Stimulated activated CD4-positive, alpha-beta T cell treated with anti-CD3 and anti-CD28 coated beads, Interleukin-1b, Interleukin-23, amount 100 ng/mL, for 1 hour (primary cell): ENCODE results near the gene ERFE.

Experiments used
- DNase-seq, 2 donors: peaks; one replicate each; pipeline ENCODE4 v3.0.0-alpha.2; 2020; ENCODE audit warnings: low read depth in 2 of 2

The ERFE gene

DNA sequence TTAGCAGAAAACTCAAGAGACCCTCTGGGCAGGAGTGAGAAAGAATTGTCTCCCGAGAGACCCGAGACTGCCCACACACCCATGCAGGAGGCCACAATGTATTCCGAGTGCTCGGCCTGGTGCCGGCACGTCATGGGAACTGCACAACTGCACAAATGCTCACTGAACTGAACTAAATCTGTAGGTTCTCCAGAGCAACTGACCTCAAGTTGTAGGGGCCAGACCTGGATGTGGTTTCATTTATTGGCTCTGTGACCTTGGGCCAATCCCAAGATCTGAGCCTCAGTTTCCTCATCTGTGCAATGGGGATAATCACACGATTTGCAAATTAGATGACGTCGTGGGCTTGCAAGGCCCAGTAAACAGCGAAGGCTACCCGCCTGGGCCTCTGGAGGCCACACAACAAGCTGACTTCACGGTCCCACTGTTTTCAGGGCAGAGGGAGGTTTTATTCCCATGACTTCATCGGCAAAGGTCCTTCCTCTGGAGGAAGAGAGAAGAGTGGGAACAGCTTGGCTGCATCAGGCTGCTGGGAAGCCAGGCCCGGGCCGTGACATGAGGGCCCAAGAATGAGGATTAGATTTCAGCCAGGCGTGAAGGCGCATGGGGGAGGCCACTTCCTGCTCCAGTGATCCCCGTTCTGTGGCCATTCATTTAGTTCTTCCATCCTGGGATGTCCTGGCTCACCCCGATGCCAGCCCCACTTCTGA lies 3.6 kb upstream of the ERFE start:
- DNase-seq: no peak

DNA sequence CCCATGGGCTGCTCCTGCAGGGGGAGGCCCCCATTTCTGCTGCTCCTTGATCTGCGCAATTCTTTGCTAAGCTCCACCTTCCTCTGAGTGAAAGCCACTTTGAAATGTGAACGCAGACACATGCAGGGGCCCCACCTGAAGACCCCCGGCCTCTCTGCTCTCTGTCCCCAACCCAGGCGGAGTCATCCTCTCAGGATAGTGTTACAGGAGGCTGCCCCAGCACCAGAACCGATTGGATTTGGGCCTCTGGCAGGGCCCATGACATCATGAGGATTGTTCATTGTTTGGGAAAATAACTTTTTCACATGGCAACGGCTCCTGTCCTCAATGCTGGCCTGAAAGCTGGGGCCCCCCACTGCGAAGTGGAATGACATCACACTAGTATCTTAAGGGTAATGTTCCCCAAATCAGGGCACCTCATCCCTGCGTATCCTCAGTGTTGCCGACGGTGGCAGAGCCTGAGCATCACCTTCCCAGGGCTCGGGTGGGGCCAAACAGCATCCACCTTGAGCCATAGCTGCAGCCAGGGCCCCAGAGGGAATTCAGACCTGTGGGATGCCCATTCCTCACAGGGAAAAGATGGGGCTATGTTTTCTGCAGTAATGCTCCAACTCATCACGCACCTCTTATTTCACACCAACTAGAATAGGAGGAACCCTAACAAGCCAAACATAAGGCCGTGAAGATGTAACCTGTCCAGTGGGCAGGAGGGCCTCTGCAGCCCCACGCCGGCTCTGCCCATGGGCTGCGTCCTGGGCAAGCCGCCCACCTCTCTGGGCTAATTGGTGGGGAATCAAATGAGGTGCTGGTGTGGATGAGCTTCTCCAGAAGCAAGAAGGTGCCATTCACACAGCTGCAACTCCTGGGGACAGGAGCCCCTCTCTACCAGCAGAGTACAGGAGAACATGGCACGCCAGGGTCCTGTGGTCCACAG lies 2.7 kb upstream of the ERFE start:
- no peak for DNase-seq

DNA sequence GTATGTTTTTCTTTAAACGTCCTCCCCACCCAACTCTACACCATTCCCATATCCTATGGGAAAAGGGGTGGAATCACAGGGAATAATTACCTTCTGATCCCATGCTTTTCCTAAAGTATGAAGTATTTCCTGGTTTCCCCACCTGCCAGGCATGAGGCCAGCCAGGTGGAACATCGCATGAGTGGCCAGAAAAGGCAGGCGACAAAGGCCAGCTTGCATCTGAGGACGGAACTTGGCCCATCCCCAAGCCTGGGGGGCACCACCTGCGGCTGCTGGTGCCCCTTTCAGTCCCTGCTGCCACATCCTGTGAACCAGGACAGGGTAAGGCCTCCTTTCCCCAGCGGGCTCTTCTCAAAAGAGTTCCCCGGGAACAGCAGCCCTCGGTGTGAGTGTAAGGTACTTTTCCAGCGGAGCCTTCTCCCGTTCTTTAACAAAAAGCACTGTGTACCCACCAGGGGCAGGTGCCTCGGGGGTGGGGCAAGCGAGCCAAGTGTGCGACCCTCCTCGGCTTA lies 1.2 kb upstream of the ERFE start:
- DNase-seq: no peak

DNA sequence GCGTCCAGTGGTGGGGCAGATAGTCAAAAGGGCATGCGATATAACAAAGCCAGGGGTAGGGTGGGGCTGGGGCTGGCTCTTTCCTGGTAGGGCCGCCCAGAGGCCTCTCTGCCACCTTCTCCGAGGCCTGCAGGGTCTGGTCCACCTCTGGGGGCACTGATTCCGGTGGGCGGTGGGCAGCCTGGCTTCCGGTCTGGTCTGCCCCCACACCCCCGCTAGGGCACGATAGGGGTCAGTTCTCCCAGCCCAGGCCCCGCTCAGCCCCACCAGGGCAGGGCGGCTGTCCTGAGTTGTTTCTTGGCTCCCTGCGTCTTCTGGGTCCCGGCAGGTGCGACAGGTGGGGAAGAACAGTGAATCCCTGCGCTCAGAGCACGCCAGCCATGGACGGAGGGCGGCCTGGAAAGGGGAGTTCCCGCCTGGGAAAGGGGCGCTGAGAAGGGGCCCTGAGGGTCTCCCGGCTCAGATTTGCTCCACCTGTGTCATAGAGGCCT lies 707 bp upstream of the ERFE start:
- no peak for DNase-seq

DNA sequence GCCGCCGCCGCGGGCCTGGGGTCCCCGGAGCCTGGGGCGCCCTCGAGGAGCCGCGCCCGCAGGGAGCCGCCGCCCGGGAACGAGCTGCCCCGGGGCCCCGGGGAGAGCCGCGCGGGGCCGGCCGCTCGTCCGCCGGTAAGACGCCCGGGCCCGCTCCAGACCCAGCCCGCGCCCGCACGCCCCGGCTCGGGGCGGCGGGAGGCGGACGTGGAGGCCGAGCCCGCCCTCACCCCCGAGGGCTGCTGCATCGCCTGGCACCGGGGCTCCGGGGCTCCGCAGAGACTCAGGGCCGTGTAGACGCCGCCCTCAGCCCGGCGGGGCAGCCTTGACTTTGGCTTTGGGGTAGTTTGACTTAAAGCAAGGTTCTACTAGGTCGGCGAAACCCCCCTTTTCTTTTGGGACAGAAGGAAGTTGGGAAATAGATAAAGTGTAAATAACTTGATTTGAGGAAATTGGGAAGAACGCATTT lies 335 bp downstream of the ERFE start:
- no peak for DNase-seq

DNA sequence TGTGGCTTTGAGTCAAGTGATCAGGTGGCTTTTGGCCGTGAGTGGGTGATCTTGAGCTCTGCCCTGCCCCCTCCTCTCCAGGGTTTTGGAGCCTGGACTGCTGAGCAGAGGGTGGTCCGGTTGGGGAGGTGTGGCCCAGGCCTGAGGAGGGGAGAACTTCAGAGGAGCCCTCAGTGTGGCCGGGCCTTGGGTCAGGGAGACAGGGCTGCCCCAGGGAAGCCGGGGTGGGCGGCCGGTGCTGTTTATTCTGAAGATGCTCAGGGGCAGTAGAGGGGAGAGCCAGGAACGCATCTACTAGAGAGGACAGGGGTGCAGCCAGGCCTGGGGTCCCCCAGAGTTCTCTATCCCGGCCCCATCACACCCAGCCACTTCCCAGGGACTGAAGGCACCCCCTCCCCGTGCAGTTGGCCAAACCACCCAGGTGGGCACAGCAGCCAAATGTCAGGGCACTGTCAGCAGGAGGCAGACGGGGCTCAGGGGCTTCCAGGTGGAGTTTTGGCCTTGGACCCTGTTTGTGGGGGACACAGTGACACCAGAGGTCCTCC lies 963 bp downstream of the ERFE start:
- no peak for DNase-seq

DNA sequence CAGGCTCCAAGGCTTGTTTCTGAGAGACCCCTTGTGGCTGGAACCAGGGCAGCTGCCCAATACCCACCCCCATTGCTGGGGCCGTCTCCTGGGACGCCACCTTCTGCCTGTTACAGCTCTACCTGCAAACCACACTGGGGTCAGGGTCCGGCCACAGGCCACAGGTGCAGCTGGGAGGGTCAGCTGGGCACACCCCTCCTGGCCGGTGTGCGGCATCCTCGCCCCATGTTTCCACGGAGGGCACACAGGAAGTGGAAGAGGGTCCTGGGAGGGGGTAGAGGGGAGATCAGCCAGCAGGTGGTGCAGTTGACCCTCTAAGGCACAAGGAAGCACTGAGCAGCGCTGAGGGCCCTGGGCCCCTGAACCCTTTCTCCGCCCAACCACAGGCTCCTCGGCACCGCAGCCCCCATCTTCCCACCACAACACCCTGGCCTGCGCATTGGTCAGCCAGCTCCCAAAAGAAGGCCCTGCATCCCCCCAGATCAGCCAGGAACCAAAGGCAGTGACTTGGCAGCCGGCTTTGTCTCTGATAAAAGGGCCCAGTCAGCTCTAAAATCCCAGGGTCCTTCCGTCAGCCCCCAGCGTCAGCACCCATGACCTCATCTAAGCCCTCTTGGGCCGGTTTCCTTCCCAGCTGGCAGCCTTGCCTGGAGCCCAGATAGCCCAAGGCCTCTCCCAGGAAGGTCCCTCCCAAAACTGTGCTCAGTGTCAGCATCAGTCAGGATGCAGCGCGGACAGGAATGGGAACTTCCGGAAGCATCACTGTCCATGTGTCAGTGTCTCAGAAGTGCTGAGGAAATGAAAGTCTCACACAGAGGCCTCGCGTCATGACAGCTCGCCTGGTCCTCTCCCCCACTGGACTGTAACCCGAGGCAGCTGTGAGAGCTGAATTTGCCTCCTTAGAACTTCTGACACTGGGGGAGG lies 1.7 kb downstream of the ERFE start:
- no peak for DNase-seq

DNA sequence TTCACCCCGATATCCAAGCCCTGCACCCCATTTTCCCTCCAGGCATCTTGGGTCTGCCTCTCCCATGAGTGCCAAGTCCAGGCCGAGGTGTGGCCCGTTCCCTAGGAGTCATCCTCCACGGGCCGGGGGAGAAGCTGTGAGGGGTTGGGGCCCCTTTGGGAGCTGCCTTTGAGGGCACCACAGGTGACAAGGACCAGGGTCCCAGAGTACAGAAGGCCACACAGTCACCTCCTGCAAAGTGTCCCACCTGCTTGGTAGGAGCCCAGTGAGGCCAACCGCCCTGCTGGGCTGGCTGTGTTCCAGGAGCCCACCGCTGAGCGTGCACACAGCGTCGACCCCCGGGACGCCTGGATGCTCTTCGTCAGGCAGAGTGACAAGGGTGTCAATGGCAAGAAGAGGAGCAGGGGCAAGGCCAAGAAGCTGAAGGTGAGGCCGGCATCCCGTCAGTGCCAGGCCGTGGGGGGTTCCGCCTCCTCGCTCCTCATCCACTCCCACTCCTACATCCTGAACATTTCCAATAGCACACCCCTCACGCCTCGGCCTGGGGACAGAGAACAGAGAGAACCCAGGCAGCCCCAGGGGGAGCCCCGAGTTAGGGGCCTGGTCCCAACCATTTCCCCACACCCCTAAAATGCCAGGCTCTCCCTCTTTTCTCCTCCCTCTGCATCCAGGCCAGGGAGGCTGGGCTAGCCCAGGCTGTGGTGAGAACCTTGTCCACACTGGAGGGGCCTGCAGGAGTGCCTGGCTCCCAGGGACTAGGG lies 2.7 kb downstream of the ERFE start:
- DNase-seq: no peak

DNA sequence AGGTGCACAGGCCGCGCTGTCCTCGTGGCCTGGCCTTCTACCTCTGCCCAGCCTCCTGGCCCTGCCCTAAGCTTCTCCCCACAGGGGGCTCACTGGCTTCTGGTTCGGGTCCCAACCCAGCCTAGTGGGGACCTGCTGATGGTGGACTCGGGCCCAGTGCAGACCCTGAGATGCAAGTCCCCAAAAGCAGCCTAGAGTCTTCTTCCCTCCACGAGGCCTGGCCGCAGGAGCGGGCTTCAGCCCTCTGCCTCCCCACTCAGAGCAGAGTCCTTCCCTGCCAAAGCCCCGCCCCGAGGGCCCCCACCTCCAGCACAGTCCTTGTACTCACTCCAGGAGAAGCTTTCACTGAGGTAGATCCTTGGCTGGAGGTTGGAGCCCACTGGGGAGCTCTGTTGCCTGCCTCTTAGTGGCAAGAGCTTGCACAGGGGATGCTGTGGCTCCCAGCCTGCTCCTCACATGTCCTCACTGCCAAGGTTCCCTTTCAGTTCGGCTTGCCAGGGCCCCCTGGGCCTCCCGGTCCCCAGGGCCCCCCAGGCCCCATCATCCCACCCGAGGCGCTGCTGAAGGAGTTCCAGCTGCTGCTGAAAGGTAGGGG lies 3.6 kb downstream of the ERFE start:
- no peak for DNase-seq

DNA sequence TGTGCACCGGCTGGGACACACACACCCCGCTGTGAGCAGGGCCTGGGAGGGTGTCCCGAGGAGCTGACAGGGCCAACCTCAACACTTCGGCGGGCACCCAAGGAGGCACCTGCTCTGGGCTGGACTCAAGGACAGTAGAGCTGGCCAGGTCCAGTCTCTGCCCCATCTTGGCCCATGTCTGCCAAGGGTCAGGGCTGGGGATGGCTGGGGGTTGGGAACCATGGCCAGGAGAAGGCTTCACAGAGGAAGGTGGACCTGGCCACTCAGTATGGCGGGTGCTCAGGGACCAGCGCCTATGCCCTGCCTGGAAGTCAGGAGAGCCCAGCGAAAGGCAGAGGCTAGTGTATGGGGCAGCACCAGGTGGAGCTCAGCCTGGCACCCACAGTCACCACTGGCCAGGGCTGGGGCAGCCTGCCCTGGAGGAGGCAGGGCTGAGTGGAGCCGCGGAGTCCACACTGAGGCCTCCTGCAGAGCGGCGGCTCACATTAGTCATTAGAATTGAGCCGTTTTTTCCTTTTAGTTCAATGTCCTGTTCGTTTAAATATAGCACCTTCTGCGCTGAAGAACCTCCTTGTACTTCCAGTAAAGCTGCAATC lies 4.2 kb downstream of the ERFE start:
- DNase-seq: no peak

DNA sequence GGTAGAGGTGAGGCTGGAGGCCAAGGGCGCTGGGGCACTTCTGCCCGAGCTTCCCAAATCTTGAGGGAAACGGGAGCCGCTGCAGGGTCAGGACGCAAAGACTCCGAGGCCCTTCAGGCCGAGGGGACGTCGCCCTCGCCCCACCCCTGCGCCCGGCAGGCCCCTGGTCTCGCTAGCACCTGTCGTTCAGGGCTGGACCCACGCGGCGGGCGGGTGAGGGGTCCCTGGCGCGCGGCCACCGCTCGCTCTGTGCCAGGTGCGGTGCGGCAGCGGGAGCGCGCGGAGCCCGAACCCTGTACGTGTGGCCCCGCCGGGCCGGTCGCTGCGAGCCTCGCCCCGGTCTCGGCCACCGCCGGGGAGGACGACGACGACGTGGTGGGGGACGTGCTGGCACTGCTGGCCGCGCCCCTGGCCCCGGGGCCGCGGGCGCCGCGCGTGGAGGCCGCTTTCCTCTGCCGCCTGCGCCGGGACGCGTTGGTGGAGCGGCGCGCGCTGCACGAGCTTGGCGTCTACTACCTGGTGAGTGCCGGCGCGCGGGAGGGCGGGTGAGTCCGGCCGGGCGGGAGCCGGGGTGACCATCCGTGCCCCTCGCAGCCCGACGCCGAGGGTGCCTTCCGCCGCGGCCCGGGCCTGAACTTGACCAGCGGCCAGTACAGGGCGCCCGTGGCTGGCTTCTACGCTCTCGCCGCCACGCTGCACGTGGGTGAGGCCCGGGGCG lies 4.9 kb downstream of the ERFE start:
- no peak for DNase-seq

DNA sequence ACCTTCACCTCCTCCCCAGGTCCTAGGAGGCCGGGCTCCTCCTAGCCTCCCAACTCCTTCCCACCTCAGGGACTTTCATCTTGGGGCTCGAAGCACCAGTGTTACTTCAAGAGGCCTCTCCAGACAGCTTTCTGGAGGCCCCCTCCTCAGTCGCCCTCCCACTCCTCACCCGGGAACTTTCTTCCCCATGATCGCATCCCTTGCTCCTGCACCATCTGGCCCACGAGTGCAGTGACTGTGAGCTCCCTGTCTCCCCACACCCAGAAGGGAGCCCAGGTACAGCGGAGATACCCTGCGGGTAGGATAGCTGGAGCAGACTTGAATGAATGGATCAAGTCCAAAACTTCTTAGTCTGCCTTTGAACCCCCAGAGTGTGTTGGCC lies 6.1 kb downstream of the ERFE start:
- DNase-seq: no peak

DNA sequence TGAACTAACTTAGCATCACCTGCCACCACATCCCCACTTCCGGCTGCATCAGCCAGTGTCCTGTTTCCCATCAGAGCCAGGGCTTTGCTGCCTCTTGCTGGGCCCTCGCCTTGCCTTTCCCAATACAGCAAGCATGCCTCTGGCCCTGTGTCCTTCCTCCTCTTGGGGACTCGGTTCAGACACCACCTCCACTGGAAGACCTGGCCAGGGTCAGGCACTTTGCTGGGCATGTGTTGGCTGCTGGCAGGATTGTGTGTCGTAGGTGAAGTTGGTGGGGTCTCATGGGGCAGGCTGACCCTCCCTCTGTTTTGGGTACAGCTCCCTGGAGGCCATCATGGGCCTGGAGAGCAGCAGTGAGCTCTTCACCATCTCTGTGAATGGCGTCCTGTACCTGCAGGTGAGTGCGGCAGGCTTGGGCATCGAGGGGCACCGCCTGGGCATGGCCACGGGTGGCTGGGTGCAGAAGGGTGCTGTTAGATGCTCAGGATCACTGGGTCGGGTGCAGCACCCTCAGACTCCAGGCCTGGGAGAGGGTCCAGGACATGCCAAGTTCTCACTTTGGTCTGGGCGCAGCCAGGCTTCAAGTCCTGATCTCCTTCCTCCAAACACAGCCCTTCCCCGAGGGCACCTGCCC lies 6.6 kb downstream of the ERFE start:
- DNase-seq: no peak

DNA sequence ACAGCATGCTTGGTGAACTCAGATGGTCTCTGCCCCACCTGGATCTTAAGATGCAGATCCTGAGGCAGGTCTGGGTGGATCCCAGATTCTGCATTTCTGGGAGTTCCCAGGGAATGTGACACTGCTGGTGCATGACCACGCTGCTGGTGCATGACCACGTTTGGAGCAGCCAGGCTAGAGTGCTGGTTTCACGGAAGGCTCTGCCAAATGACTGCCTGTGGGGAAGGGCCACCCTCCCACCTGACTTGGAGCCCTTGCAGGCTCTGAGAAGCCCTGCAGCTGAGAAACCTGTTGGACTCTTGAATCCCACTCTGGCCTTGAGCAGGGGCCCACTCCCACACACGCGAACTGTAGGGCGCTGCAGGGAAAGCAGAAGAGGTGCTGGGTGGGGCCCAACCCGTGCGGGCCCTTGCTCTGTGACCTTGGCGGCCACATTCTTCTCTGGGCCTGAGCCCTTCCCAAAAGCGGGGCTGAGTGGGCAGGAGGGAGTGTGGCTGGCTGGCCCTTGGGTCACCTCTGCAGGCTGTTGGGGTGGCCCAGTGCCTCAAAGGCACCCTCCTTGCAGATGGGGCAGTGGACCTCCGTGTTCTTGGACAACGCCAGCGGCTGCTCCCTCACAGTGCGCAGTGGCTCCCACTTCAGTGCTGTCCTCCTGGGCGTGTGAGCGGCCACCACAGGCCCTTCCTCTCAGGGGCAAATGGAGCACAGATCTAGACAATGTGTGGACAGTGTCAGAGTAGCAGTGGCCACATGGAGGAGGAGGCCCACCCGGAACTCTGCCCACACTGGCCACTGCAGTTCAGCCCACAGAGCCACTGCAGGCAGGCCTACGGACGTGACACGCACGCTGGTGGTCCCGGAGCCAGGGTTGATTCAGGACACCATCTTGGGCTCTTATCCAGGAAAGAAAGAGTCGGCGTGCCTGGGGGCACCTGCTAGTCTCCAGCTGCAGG lies 7.9 kb downstream of the ERFE start:
- DNase-seq: no peak

DNA sequence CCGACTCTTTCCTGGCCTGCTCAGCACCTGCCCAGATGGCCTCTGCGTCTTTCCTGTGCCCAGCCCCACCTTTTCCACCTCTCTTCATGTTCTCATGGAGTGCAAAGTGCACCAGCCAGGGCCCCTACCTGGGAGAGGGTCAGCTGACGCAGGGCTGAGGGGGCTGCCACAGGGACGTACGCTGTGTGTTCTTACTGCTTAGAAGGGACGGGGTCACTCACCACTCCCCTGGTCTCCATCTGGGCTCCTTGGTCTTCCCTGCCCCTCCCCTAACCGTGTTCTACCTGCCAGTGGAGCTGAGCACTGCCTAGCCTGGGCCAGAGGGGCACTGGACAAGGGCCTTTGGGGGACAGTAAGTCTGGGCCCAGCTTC lies 8.6 kb downstream of the ERFE start:
- DNase-seq: no peak

DNA sequence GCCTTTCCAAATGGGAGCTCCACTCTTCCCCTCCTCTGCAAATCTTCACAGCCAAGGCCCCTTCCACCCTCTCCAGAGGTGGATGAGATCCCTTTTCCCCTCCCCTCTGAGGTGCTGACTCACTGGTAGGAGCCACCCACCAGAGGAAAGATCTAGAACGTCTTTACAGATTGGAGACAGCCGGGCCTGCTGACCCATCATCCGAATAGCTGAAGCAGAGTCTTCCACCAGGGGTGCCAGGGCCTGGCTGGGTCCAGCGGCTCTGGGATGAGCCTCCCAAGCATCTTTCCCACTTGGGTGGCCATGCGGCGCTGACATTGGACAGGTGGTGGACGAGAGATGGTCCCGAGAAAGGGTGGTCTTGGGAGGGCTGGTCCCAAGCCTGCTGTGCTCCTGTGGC lies 9.0 kb downstream of the ERFE start:
- DNase-seq: no peak

DNA sequence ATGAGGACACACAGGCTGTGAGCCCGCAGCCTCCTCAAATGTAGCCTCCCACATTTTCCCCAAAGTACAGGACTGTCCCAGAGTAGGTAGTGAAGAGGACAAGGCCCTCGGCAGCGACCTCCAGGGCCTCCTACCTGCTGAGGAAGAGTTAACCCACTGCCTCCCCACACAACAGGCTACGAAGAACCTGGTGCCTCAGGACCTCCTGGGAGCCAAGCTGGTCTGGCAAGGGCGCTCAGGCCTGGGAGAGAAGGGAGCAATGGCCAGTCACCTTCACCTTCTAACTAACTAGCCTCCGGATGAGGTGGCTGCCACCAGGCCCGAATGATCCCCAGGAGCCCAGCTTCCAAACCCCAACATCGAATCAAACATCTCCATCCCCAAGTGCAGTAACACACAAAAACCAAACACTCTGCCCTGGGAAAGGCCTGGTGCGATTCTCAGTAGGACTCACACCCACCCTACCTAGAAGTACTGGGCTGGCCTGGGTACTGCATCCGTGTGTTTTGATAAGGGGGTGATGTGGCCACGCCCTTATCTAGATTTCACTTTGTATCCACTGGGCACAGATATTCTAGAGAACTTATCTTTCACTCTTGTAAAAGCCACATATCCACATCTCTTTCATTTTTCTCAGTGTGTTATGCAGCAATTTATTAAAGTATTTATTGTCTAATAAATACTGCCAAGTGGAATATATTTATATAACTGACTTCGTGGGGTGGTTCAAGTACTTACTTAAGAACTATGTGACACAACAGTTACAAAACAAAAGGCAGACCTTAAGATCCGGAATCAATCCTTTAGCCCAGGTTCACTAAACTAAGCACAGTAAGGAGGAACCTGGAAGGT lies 9.7 kb downstream of the ERFE start:
- no peak for DNase-seq
